ENCODE data around the gene S100PBP.

GRCh38 chr1:32865639-32866405 lies 48.4 kb downstream of the S100PBP start:
- TF ChIP-seq CTCF (IDR thresholded peaks at IDR 0.05 in 2 of 3, conservative IDR thresholded peaks at IDR 0.05 in 1 of 3; ENCODE audit: insufficient read depth in 2 of 3, low read depth in 1 of 3, low read length in 3 of 3) (no peak), HDAC2 (IDR thresholded peaks at IDR 0.05) (no peak), MAFF (IDR thresholded peaks at IDR 0.05; ENCODE audit: low read length) (no peak), EZH2 (IDR thresholded peaks at IDR 0.05; ENCODE audit: borderline replicate concordance, low read depth, low read length) (no peak), XRCC5 (IDR thresholded peaks at IDR 0.05; ENCODE audit: low read depth, low read length) (no peak), AFF1 (IDR thresholded peaks at IDR 0.05; ENCODE audit: low read depth in 1 of 2, partially characterized antibody in 2 of 2) (no peak), CREM (IDR thresholded peaks at IDR 0.05; ENCODE audit: low read depth) (no peak), RFX7 (CRISPR knock-in tag; IDR thresholded peaks at IDR 0.05) (no peak), REST (IDR thresholded peaks at IDR 0.05; ENCODE audit: borderline replicate concordance) (no peak), REST (CRISPR knock-in tag; IDR thresholded peaks at IDR 0.05; ENCODE audit: low read depth) (no peak), TEAD4 (IDR thresholded peaks at IDR 0.05; ENCODE audit: low read length) (no peak), TEAD4 (CRISPR knock-in tag; IDR thresholded peaks at IDR 0.05; ENCODE audit: borderline replicate concordance) (no peak), CHD4 (IDR thresholded peaks at IDR 0.05; ENCODE audit: insufficient read depth, insufficient replicate concordance, low read depth, low read length, poor library complexity, severe bottlenecking) (no peak), POLR2A (conservative IDR thresholded peaks at IDR 0.05) (no peak), UBTF (IDR thresholded peaks at IDR 0.05; ENCODE audit: borderline replicate concordance in 1 of 2, low read depth in 2 of 2, low read length in 2 of 2) (no peak), EP300 (IDR thresholded peaks at IDR 0.05; ENCODE audit: low read length) (no peak)

All from K562 (cell line).